ENCODE results near the gene SMAGP.

DNA sequence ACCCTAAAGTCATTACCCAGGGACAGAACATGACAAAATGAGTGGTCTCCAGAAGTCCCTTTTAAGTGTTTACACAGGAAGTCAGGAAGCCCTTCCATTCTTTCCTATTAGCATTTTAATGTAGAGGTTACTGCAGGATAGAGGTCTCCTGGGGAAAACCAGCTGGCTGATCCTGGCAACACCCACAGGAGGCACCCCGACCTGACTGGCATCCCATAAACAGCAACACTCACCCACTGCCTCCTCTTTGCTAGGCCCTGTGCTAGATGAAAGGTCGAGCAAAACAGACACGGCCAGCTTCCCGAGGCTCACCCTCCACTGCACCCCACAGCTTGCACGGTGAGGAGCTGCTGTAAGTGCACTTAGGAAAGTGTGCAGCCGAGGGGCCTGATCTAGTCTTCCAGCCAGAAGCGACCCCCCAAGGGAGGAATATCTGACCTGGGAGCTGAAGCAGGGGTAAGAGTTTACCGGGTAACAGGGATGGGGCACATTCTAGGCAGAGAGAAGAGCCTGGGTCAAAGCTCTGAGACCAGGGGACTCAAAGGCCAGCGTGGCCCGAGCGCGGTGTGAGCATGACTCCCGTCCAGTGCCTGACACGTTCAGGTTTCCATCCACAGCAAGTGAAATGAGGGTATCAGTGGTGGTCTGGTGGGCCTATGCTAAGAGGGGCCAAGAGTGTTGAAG, 22.6 kb downstream of the SMAGP start:
- no peak for TF ChIP-seq RAD21 (IDR thresholded peaks at IDR 0.05; ENCODE audit: low read depth)
- TF ChIP-seq, protein P1, sequence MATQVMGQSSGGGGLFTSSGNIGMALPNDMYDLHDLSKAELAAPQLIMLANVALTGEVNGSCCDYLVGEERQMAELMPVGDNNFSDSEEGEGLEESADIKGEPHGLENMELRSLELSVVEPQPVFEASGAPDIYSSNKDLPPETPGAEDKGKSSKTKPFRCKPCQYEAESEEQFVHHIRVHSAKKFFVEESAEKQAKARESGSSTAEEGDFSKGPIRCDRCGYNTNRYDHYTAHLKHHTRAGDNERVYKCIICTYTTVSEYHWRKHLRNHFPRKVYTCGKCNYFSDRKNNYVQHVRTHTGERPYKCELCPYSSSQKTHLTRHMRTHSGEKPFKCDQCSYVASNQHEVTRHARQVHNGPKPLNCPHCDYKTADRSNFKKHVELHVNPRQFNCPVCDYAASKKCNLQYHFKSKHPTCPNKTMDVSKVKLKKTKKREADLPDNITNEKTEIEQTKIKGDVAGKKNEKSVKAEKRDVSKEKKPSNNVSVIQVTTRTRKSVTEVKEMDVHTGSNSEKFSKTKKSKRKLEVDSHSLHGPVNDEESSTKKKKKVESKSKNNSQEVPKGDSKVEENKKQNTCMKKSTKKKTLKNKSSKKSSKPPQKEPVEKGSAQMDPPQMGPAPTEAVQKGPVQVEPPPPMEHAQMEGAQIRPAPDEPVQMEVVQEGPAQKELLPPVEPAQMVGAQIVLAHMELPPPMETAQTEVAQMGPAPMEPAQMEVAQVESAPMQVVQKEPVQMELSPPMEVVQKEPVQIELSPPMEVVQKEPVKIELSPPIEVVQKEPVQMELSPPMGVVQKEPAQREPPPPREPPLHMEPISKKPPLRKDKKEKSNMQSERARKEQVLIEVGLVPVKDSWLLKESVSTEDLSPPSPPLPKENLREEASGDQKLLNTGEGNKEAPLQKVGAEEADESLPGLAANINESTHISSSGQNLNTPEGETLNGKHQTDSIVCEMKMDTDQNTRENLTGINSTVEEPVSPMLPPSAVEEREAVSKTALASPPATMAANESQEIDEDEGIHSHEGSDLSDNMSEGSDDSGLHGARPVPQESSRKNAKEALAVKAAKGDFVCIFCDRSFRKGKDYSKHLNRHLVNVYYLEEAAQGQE (IDR thresholded peaks at IDR 0.05; ENCODE audit: low read depth) = no peak
- TF ChIP-seq YY1 (IDR thresholded peaks at IDR 0.05; ENCODE audit: low read depth) = no peak
- no peak for TF ChIP-seq ZBTB7A (IDR thresholded peaks at IDR 0.05; ENCODE audit: low read depth)
- TF ChIP-seq, protein P2, sequence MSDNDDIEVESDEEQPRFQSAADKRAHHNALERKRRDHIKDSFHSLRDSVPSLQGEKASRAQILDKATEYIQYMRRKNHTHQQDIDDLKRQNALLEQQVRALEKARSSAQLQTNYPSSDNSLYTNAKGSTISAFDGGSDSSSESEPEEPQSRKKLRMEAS (IDR thresholded peaks at IDR 0.05) = no peak
- no peak for TF ChIP-seq EP300 (IDR thresholded peaks at IDR 0.05; ENCODE audit: borderline replicate concordance)
- no peak for TF ChIP-seq CEBPB (IDR thresholded peaks at IDR 0.05)
- TF ChIP-seq TEAD4 (IDR thresholded peaks at IDR 0.05) = no peak
- no peak for TF ChIP-seq TAF1 (IDR thresholded peaks at IDR 0.05; ENCODE audit: low read depth)
